Measurements from ENCODE around the gene RIMKLA.

The RIMKLA gene

GRCh38 chr1:42379794-42380585 is 602 bp upstream of the RIMKLA start:
- peaks cover 50% of the 10 kb centered on the region for H3K27me3 ChIP-seq (ENCODE audit: insufficient read depth, low read length)
- H3K4me3 ChIP-seq (ENCODE audit: low read length), result peak overlapping the region; percentile 80
- no peak overlapping the region for H3K27ac ChIP-seq (ENCODE audit: low read length)
- no peaks in the 10 kb centered on the region for H3K9me3 ChIP-seq (ENCODE audit: insufficient read depth, low read depth, low read length)
- peak overlapping the region; percentile 60; the same call in 1 of the 2 replicates for H3K9ac ChIP-seq (ENCODE audit: low read depth, low read length)
- H3K36me3 ChIP-seq (ENCODE audit: insufficient read depth, low read depth, low read length), result no peaks in the 10 kb centered on the region
- H3K4me1 ChIP-seq (ENCODE audit: insufficient read depth, low read length), result no peaks in the 10 kb centered on the region

- no peak overlapping the region for H3K27ac ChIP-seq (ENCODE audit: low read length)
- H3K9ac ChIP-seq (ENCODE audit: low read depth, low read length), result peak overlapping the region; percentile 45; the same call in 1 of the 2 replicates
- peak overlapping the region; percentile 76 for H3K4me3 ChIP-seq (ENCODE audit: low read length)
Measured at GRCh38 chr1:42381280-42381673, 685 bp downstream of the RIMKLA start.

GRCh38 chr1:42385283-42385682 is 4.7 kb downstream of the RIMKLA start:
- Histone ChIP-seq H3K36me3 (ENCODE audit: insufficient read depth, low read depth, low read length) (no peaks in the 10 kb centered on the region), H3K9ac (ENCODE audit: low read depth, low read length) (no peak overlapping the region), H3K27ac (ENCODE audit: low read length) (no peak overlapping the region), H3K4me1 (ENCODE audit: insufficient read depth, low read length) (no peaks in the 10 kb centered on the region), H3K4me3 (ENCODE audit: low read length) (no peak overlapping the region), H3K27me3 (ENCODE audit: insufficient read depth, low read length) (peaks cover 30% of the 10 kb centered on the region), H3K9me3 (ENCODE audit: insufficient read depth, low read depth, low read length) (no peaks in the 10 kb centered on the region)

More at GRCh38 chr1:42381280-42381673, 685 bp downstream of the RIMKLA start:
- Histone ChIP-seq H3K4me1 (ENCODE audit: insufficient read depth, low read length) (no peaks in the 10 kb centered on the region), H3K27me3 (ENCODE audit: insufficient read depth, low read length) (peaks cover 50% of the 10 kb centered on the region), H3K36me3 (ENCODE audit: insufficient read depth, low read depth, low read length) (no peaks in the 10 kb centered on the region), H3K9me3 (ENCODE audit: insufficient read depth, low read depth, low read length) (no peaks in the 10 kb centered on the region)

- no peaks in the 10 kb centered on the region for H3K9me3 ChIP-seq (ENCODE audit: insufficient read depth, low read depth, low read length)
- H3K36me3 ChIP-seq (ENCODE audit: insufficient read depth, low read depth, low read length), result no peaks in the 10 kb centered on the region
- peaks cover 27% of the 10 kb centered on the region for H3K27me3 ChIP-seq (ENCODE audit: insufficient read depth, low read length)
- no peak overlapping the region for H3K27ac ChIP-seq (ENCODE audit: low read length)
- H3K9ac ChIP-seq (ENCODE audit: low read depth, low read length), result no peak overlapping the region
- H3K4me1 ChIP-seq (ENCODE audit: insufficient read depth, low read length), result no peaks in the 10 kb centered on the region
- no peak overlapping the region for H3K4me3 ChIP-seq (ENCODE audit: low read length)
Measured at GRCh38 chr1:42386051-42386450, 5.5 kb downstream of the RIMKLA start.

- Histone ChIP-seq H3K27ac (ENCODE audit: low read length) (no peak overlapping the region), H3K9ac (ENCODE audit: low read depth, low read length) (no peak overlapping the region), H3K36me3 (ENCODE audit: insufficient read depth, low read depth, low read length) (no peaks in the 10 kb centered on the region), H3K9me3 (ENCODE audit: insufficient read depth, low read depth, low read length) (no peaks in the 10 kb centered on the region), H3K4me3 (ENCODE audit: low read length) (no peak overlapping the region), H3K27me3 (ENCODE audit: insufficient read depth, low read length) (no peaks in the 10 kb centered on the region; the same call in 1 of the 2 replicates), H3K4me1 (ENCODE audit: insufficient read depth, low read length) (no peaks in the 10 kb centered on the region)
Measured at GRCh38 chr1:42392255-42392654, 11.7 kb downstream of the RIMKLA start.

- no peak overlapping the region for H3K9ac ChIP-seq (ENCODE audit: low read depth, low read length)
- no peaks in the 10 kb centered on the region for H3K9me3 ChIP-seq (ENCODE audit: insufficient read depth, low read depth, low read length)
- no peaks in the 10 kb centered on the region; the same call in 1 of the 2 replicates for H3K27me3 ChIP-seq (ENCODE audit: insufficient read depth, low read length)
- no peak overlapping the region for H3K4me3 ChIP-seq (ENCODE audit: low read length)
- H3K36me3 ChIP-seq (ENCODE audit: insufficient read depth, low read depth, low read length), result no peaks in the 10 kb centered on the region
- no peak overlapping the region for H3K27ac ChIP-seq (ENCODE audit: low read length)
- no peaks in the 10 kb centered on the region for H3K4me1 ChIP-seq (ENCODE audit: insufficient read depth, low read length)
Measured at GRCh38 chr1:42392967-42393848, 12.6 kb downstream of the RIMKLA start.

- H3K9ac ChIP-seq (ENCODE audit: low read depth, low read length), result no peak overlapping the region
- no peaks in the 10 kb centered on the region for H3K36me3 ChIP-seq (ENCODE audit: insufficient read depth, low read depth, low read length)
- no peaks in the 10 kb centered on the region for H3K27me3 ChIP-seq (ENCODE audit: insufficient read depth, low read length)
- H3K9me3 ChIP-seq (ENCODE audit: insufficient read depth, low read depth, low read length), result no peaks in the 10 kb centered on the region
- H3K4me1 ChIP-seq (ENCODE audit: insufficient read depth, low read length), result no peaks in the 10 kb centered on the region
- H3K4me3 ChIP-seq (ENCODE audit: low read length), result no peak overlapping the region
- H3K27ac ChIP-seq (ENCODE audit: low read length), result no peak overlapping the region
Measured at GRCh38 chr1:42399315-42400100, 18.9 kb downstream of the RIMKLA start.

- H3K9ac ChIP-seq (ENCODE audit: low read depth, low read length), result no peak overlapping the region
- no peaks in the 10 kb centered on the region for H3K36me3 ChIP-seq (ENCODE audit: insufficient read depth, low read depth, low read length)
- no peak overlapping the region for H3K27ac ChIP-seq (ENCODE audit: low read length)
- H3K9me3 ChIP-seq (ENCODE audit: insufficient read depth, low read depth, low read length), result no peaks in the 10 kb centered on the region
- H3K4me1 ChIP-seq (ENCODE audit: insufficient read depth, low read length), result no peaks in the 10 kb centered on the region
- no peaks in the 10 kb centered on the region for H3K27me3 ChIP-seq (ENCODE audit: insufficient read depth, low read length)
- no peak overlapping the region for H3K4me3 ChIP-seq (ENCODE audit: low read length)
Measured at GRCh38 chr1:42403880-42404400, 23.3 kb downstream of the RIMKLA start.

GRCh38 chr1:42414551-42415496 is 34.2 kb downstream of the RIMKLA start:
- Histone ChIP-seq H3K27me3 (ENCODE audit: insufficient read depth, low read length) (no peaks in the 10 kb centered on the region), H3K9ac (ENCODE audit: low read depth, low read length) (no peak overlapping the region), H3K4me3 (ENCODE audit: low read length) (no peak overlapping the region), H3K36me3 (ENCODE audit: insufficient read depth, low read depth, low read length) (no peaks in the 10 kb centered on the region), H3K4me1 (ENCODE audit: insufficient read depth, low read length) (peaks cover 12% of the 10 kb centered on the region), H3K27ac (ENCODE audit: low read length) (no peak overlapping the region), H3K9me3 (ENCODE audit: insufficient read depth, low read depth, low read length) (no peaks in the 10 kb centered on the region)

- Histone ChIP-seq H3K27ac (ENCODE audit: low read length) (no peak overlapping the region), H3K9me3 (ENCODE audit: insufficient read depth, low read depth, low read length) (no peaks in the 10 kb centered on the region), H3K4me1 (ENCODE audit: insufficient read depth, low read length) (peaks cover 12% of the 10 kb centered on the region), H3K9ac (ENCODE audit: low read depth, low read length) (no peak overlapping the region), H3K4me3 (ENCODE audit: low read length) (no peak overlapping the region), H3K36me3 (ENCODE audit: insufficient read depth, low read depth, low read length) (no peaks in the 10 kb centered on the region), H3K27me3 (ENCODE audit: insufficient read depth, low read length) (no peaks in the 10 kb centered on the region)
Measured at GRCh38 chr1:42417166-42417565, 36.6 kb downstream of the RIMKLA start.

Measured in iPS-20b (cell line).